HG03571 (cell line): ENCODE measurements around the gene GOLGA5.
"Not testable (repeated sequence)": the region's sequence is repeated elsewhere in the genome, so short reads cannot be mapped to it uniquely, and the experiment has no call there.

Experiments
- ATAC-seq: cut with Tn5 transposase; IDR thresholded peaks from one replicate; pipeline ENCODE4 v1.9.1; 2021; ENCODE audit not compliant: unreplicated experiment

The GOLGA5 gene

DNA sequence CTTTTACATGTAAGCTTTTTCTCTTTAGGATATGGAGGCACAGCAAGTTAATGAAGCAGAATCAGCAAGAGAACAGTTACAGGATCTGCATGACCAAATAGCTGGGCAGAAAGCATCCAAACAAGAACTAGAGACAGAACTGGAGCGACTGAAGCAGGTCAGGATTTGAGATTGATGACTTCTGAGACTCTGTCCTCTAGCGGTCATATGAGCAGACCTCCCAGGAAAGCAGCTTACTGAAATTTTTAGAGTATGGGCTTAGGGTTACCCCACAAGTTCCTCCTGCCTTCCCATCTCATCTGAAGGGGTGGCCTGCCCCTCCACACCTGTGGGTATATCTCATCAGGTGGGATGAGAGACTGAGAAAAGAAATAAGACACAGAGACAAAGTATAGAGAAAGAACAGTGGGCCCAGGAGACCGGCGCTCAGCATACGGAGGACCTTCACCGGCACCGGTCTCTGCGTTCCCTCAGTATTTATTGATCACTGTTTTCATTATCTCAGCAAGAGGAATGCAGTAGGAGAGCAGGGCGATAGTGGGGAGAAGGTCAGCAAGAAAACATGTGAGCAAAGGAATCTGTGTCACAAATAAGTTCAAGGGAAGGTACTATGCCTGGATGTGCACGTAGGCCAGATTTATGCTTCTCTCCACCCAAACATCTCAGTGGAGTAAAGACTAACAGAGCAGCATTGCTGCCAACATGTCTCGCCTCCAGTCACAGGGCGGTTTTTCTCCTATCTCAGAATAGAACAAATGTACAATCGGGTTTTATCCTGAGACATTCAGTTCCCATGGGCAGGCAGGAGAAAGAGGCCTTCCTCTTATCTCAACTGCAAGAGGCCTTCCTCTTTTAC, 25.8 kb downstream of the GOLGA5 start:
- ATAC-seq = not testable (repeated sequence)

DNA sequence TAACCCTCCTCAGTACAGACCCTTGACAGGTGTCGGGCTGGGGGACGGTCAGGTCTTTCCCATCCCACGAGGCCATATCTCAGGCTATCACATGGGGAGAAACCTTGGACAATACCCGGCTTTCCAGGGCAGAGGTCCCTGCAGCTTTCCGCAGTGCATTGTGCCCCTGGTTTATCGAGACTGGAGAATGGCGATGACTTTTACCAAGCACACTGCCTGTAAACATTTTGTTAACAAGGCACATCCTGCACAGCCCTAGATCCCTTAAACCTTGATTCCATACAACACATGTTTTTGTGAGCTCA, 26.4 kb downstream of the GOLGA5 start:
- ATAC-seq = not testable (repeated sequence)

DNA sequence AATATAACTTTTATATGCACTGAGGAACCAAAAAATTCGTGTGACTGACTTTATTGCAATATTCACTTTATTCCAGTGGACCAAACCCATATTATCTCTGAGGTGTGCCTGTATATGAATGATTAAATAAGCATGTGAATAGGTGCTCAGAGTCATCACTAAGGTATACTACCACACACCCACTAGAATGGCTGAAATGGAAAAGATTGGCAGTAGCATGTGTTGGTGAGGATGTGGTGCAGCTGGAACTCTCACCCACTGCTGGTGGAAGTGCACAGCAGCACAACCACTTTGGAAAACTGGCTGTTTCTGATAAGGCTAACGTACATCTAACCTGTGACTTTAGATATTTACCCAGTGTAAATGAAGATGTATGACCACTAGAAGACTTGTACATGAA, 36.8 kb downstream of the GOLGA5 start:
- no peak for ATAC-seq

DNA sequence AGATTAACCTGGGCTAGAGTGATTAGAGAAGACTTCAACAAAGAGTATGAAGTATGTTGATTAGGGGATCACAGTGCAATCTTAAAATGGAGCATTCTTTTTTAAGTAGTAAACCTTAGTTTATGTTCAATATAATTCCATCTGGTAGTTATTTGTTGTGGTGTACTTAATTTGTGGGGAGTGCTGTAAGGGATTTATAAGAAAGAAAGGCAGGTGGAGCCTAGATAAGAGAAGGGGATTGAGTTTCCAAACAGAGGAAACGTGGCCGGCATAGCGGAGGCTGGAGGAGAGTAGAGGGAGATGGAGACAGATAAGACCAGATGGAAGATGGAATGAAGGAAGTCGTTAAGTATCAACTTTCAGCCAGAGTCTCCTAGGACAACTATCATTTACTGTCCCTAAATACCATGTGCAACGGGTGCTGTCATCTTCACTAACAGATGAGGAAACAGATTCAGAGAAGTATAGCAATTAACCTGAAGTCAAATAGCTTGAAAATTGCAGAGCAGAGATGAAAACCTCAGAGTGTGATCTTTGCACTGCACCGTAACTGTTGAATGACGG, 38.1 kb downstream of the GOLGA5 start:
- no peak for ATAC-seq

DNA sequence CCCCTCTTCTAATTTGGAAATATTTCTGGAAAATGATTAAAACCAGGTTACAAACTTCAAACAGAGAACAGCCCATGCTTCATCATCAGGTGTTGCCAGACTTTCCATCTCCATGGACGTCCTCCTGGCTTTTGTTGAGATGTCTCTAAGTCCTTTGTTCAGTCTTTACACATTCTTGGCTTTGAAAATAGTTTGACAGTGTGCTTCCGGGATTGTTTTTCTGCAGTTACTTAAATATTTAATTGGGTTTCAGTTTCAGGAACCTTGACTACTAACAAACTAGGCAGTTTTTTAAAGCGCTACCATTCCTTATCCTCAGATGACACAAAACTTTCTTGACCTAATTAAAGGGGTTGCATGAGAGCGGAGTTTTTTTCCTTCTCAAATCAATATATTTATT, 47.8 kb downstream of the GOLGA5 start:
- ATAC-seq = no peak

DNA sequence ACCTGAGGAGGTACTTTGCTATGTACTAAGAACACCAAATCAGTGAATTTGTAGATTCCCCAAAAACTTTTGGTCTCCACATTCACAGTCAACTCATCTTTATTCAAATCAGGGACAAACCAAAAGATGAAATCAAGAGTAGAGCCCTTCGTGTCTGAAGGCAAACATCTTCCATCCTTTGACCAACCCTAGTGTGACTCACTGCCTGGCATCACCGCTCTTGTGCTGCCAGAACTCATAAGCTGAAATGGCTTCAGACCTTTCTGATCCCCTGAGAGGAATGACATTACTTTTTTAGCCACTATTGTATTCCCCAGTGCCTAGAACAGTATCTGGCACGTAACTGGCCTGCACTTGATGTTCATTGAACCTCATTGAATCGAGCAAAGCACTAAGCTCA, 50.1 kb downstream of the GOLGA5 start:
- no peak for ATAC-seq

DNA sequence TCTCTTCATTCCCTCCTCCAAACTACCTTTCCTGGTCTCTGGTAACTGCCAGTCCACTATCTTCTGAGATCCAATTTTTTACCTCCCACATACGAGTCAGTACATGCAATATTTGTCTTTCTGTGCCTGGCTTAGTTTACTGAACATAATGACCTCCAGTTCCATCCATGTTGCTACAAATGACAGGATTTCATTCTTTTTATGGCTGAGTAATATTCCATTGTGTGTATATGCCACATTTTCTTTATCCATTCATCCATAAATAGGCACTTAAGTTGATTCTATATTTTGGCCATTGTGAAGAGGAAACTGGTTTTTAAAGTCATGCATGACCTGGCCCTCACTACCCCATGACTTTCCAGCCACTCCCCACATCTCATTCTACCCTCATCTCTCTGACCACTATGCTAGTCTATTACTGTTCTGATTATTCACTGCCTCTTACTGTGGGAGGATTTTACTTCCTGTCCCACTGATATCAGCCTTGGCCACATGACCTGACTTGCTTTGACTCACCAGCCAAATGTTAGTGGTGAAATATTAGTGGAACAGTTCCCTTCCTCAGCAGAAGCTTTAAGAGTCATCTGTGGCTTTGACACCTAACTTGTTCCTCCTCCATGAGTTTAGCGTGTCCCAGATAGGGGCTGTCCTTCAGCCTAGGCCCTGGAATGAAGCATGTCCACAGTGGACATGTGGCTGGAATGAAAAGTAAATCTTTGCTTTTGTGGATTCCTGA, 52.2 kb downstream of the GOLGA5 start:
- ATAC-seq = peak; percentile 82

DNA sequence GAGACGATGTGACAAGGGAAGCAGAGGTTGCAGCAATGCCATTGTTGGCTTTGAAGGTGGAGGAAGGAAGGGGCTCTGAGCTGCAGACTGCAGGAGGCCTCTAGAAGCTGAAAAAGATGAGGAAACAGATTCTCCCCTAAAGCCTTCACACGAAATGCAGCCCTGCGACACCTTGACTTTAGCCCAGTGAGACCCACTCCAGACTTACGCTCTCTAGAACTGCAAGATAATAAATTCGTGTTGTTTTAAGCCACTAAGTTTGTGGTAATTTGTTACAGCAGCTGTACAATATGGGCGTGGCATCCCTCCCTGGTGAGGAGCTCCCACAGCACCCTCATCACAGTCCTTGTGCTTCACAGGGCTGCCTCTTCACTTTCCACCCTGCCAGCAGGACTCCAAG, 53.2 kb downstream of the GOLGA5 start:
- no peak for ATAC-seq

DNA sequence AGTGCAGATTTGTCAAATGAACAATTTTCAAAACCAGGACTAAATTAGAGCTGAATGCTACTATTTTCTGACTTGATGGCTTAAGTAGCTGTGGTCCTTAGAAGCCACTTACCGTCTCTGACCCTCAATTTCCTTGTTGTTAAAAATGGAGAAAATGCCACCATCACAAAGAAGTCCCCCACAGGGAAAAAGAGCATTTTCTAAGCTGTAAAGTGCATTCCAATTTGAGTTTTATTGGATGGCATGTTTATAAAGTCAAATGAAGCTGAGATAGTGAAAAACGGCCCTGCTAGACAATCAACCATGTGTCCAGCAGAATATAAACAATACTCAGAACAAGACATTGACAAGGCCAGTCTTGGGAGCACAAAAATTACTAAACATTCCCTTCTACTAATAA, 53.6 kb downstream of the GOLGA5 start:
- no peak for ATAC-seq

DNA sequence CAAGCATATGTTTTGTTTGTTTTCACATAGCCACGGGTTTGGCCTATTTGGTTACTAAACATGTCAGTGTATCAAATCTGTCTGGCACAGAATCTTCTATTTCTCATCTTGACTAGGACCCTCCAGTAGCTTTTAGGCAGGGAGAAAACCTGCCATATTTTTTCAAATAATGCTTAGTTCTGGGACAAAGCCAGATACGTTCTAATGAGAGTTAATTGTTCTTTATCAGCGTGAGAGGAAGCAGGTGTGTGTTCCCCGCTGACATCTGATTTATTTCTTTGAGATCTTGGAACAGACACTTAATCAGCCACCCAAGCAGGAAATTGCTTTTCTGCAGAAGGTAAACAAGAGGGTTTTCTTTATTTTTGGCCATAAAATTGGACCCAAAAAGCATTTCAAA, 54.8 kb downstream of the GOLGA5 start:
- ATAC-seq = no peak

DNA sequence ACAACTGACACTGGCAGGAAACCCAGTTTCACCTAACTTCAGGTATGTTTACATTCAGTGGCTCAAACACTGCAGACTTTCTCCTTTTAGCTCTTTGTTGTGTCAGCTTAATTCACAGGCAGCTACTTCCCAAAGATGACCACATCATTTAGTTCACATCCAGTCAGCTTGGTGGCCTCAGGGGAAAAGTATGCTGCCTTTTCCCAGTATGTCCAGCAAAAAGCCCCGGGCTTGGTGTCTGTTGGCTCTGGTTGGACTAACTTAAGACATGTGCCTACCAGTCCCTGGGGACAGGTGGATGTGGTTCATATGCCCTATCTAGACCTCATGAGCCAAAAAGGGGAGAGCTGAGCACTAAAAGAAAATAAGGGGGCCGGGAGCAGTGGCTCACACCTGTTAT, 56.4 kb downstream of the GOLGA5 start:
- no peak for ATAC-seq

DNA sequence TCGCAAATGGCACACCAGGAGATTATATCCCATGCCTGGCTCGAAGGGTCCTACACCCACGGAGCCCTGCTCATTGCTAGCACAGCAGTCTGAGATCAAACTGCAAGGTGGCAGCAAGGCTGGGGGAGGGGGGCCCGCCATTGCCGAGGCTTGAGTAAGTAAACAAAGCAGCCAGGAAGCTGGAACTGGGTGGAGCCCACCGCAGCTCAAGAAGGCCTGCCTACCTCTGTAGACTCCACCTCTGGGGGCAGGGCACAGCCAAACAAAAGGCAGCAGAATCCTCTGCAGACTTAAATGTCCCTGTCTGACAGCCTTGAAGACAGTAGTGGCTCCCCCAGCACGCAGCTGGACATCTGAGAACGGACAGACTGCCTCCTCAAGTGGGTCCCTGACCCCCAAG, 59.0 kb downstream of the GOLGA5 start:
- ATAC-seq = not testable (repeated sequence)

DNA sequence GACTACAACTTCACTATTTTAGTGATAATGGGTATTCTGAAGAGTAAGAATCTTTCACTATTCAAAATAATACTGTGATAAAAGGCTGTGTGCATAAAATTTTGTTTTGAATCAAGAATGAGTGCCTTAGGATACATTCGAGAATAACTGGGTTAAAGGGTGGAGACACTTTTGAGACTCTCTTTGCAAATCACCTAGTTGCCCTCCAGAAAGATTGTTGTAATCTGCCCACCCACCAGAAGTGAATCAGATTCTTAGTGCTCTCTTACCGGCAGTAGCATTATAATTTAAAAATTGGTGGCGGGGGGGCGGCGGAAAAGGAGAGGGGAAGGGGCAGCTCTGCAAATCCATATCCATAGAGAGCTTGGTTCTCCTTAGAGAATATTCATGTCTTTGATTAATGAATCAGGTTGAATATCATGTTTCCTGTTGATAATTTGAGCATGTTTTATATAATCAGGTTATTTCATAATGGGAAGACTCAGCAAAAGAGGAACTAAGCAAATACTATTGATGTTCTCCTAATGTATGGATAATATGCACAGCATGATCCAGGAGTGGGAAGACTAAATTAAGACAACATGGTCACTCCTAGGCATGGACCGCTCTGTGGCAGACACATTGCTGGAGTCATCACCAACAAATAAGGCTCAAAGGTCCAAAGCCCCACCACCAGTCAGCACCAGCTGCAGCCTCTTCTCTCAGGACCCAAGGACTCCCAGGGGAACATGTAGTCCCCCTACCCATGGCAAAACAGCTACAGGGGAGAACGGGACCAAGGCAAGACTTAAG, 66.1 kb downstream of the GOLGA5 start:
- ATAC-seq = no peak

DNA sequence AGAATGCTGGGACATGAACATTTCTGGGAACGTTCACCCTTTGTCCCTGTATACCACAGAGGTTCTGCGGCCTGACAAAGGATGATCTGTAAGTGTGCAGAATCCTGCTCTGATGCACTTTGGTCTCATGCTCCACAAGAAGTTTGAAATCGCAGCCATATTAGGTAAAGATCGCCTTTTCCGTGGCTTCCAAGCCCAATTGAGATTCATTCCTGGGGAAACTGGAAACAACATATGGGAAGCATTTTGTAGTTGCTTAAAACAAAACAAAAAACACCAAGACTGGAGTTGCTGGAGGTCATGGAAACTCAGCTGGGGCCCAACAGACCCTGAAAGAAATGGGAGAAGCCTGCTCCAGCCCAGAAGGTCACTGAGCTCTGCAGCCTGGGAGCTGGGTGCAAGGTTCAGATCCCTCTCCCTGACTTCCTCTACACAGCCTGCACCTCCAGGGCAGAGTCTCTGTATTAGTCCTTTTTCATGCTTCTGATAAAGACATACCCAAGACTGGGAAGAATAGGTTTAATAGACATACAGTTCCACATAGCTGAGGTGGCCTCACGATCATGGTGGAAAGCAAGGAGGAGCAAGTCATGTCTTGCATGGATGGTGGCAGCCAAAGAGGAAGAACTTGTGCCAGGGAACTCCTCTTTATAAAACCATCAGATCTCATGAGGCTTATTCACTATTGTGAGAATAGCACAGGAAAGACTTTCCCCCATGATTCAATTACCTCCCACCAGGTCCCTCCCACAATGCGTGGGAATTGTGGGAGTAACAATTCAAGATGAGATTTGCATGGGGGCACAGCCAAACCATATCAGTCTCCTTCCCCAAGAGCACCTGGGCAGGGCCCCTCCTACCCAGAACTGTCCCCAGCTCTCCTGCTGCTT, 68.0 kb downstream of the GOLGA5 start:
- no peak for ATAC-seq

DNA sequence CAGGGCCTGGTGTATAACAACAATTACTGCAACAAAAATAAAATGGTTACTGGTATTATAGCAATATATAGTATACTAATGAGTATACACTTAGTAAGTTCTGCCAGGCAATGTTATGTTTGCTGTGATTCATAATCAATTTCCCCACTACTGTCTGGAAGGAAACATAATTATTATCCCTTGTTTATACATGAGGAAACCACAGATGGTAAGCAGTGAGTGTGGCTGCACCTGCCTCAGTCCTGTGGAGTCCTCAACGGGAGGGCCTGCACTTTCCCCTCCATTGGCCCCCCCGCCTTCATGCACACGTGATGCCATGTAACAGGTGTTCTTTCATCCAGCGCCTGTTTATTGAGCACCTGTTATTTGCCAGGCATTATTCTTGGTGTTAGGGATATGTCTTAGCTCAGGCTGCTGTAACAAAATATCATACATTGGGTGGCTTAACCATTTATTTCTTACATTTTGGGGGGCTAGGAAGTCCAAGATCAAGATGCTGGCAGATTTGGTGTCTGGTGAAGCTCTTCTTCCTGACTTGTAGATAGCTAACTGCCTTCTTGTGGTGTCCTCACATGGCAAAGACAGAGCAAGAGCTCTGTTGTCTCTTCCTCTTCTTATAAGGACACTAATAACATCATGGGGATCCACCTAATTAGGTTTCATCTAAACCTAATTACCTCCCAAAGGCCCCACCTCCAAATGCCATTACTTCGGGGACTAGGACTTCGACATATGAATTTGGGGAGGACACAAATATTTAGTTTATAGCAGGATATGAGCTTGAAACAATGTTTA, 69.4 kb downstream of the GOLGA5 start:
- ATAC-seq = no peak

DNA sequence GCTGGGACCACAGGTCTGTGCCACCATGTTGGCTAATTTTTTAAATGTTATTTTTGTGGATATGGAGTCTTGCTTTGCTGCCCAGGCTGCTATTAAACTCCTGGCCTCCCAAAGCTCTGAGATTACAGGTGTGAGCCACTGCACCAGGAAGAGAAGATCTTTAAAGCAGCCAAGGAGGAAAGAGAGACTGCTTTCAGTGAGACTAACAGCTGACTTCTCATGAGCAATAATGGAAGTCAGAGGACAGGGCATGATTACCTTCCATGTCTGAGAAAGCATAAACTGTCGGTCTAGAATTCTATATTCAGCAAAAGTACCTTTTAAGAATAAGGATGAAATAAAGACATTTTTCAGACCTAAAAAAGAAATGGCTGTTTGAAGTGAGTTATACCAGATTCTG, 71.6 kb downstream of the GOLGA5 start:
- no peak for ATAC-seq

DNA sequence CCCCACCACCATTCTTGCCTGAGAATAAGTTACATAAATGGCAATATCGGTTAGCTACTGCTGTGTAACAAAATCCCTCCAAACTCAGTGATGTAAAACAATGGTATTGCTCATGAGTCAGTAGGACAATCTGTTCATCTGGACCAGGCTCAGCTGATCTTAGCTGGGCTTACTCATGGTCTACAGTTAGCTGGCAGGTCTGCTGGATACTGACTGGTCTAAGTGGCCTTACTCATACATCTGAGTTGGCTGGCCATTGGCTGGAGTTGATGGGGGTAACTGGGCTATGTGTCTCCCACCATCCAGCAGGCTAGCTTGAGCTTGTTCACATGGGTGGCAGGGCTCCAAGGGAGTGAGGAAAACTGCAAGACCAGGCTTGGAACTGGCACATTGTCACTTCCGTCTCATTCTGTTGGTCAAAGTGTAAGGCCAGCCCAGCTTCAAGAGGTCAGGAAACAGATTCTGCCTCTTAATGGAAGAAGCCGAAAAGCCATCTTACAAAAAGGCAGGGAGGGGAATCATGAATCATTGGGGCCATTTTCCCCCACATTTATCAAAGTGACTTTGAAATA, 72.2 kb downstream of the GOLGA5 start:
- no peak for ATAC-seq

DNA sequence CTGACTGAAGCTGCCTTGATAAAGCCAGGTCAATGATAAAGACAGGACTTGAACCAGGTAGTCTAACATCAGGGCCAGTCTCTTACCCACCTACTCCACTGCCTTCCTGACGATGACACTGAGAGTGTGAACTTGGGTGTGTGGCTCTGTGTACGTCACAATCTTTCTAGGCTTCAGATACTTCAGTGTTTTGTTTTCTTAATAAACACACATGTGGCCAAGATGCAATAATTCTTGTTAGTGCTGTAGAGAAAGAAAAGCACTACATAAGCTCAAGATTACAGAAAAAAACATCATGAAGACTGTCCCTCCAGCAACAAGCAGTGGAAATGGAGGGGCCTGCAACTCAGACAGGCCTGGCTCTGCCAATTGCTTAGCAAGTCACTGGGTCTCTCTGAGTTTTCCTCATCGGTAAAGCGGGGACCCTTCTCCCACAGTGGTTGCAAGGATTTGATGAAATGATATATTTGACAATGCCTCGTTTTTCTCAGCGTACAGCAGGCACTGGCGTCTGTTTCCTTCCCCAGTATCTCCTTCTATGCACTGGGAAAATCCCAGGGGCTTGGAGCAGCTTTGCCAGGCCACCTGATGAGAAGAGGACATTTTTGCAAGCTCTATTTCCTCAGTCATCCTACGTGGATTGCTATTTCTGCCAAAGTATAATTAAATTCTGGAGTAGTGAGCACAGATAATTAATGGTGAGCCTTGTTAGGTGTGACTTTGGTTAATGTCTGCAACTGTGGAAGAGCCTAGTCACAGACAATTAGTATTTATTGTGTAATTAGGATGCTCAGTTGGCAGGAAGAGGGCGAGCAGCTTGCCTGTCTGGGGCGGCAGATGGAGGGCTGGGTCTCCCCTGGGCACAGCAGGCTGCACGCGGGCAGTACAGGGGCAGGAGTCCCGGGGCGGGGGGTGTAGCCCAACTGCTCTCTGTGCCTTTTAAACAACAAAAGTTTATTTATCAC, 73.1 kb downstream of the GOLGA5 start:
- no peak for ATAC-seq
